ENCODE measurements around the gene CYP2J2.
"Not testable (repeated sequence)": the region's sequence is repeated elsewhere in the genome, so short reads cannot be mapped to it uniquely, and the experiment has no call there.

The CYP2J2 gene, protein sequence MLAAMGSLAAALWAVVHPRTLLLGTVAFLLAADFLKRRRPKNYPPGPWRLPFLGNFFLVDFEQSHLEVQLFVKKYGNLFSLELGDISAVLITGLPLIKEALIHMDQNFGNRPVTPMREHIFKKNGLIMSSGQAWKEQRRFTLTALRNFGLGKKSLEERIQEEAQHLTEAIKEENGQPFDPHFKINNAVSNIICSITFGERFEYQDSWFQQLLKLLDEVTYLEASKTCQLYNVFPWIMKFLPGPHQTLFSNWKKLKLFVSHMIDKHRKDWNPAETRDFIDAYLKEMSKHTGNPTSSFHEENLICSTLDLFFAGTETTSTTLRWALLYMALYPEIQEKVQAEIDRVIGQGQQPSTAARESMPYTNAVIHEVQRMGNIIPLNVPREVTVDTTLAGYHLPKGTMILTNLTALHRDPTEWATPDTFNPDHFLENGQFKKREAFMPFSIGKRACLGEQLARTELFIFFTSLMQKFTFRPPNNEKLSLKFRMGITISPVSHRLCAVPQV

DNA sequence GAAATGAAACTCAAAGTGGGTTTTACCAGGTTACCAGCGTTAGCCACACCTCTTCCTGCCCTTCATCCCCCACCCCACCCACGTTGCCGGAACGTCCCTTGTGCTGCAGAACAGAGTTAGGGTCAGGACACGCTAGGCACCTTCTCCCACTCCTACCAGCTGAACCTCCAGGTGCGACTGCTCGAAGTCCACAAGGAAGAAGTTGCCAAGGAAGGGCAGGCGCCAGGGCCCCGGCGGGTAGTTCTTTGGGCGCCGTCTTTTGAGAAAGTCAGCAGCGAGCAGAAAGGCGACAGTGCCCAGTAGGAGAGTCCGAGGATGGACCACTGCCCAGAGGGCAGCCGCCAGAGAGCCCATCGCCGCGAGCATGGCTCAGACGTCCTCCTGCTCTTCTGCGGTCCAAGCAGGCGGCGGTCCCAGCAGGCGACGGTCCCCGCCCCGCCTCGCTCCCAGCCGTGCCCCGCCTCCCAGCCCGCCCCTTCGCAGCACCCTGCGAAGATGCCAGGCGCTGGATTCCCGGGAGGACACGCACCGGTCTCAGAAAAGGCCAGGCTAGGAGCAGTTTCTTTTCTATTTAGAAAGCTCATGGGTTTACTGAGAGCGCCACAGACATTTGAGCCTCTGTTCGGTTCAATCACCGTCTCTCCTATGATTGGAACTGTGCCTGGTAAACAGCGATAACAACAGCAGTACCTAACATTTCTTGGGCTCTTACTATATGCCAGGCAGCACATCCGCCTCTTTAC, at the start of gene CYP2J2:
Gene CYP2J2, minus strand, starts transcription at position 393 of the 743 bp plus-strand sequence. Its CDS starts 27 bp downstream, at position 366.
- Mint-ChIP-seq H3K4me1 (ENCODE audit: low read depth) (peaks cover 12% of the 10 kb centered on the region), H3K9me3 (peaks cover 17% of the 10 kb centered on the region), H3K4me3 (peak within 1 kb of the TSS; percentile 78), H3K27me3 (ENCODE audit: low read depth) (peaks cover 47% of the 10 kb centered on the region), H3K27ac (peak within 1 kb of the TSS; percentile 15), H3K36me3 (ENCODE audit: low read depth) (peaks cover 4% of the 10 kb centered on the region)

- Mint-ChIP-seq H3K9me3 (no peaks in the 10 kb centered on the region), H3K27ac (no peak overlapping the region), H3K36me3 (ENCODE audit: low read depth) (no peaks in the 10 kb centered on the region), H3K27me3 (ENCODE audit: low read depth) (peaks cover 13% of the 10 kb centered on the region), H3K4me3 (no peak overlapping the region), H3K4me1 (ENCODE audit: low read depth) (peaks cover 3% of the 10 kb centered on the region)
Observed at GRCh38 chr1:59973719-59974118, 47.1 kb upstream of the CYP2J2 start.

- no peak overlapping the region for H3K27ac Mint-ChIP-seq
- no peaks in the 10 kb centered on the region for H3K9me3 Mint-ChIP-seq
- peaks cover 14% of the 10 kb centered on the region for H3K27me3 Mint-ChIP-seq (ENCODE audit: low read depth)
Observed at GRCh38 chr1:59972216-59972927, 45.8 kb upstream of the CYP2J2 start.

DNA sequence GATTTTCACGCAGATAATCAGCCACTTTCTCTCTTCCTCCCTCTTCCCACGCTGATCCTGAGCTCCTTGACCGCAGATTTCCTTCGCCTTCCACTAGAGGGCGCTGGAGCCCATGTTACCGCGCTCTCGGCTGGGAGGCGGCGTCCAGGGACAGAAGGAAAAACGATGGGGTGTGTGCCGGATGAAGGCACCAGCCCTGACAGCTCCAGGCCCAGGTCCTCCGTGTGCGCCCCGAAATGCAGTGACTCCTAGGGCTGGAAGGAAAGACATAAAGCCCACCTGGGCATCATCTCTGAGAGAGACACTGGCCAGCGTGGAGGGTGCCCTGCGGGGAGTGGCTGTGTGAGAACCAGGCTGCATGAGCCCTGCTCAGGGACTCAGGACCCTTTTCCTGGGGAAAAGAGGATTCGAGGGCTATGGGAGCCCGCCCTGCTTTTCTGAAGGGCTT, 44.9 kb upstream of the CYP2J2 start:
- Mint-ChIP-seq H3K36me3 (ENCODE audit: low read depth) (no peaks in the 10 kb centered on the region), H3K27ac (no peak overlapping the region), H3K4me3 (no peak overlapping the region), H3K4me1 (ENCODE audit: low read depth) (peaks cover 3% of the 10 kb centered on the region), H3K27me3 (ENCODE audit: low read depth) (peaks cover 11% of the 10 kb centered on the region), H3K9me3 (no peaks in the 10 kb centered on the region)

More at GRCh38 chr1:59972216-59972927, 45.8 kb upstream of the CYP2J2 start:
- Mint-ChIP-seq H3K4me3 (no peak overlapping the region), H3K4me1 (ENCODE audit: low read depth) (peaks cover 3% of the 10 kb centered on the region), H3K36me3 (ENCODE audit: low read depth) (no peaks in the 10 kb centered on the region)

DNA sequence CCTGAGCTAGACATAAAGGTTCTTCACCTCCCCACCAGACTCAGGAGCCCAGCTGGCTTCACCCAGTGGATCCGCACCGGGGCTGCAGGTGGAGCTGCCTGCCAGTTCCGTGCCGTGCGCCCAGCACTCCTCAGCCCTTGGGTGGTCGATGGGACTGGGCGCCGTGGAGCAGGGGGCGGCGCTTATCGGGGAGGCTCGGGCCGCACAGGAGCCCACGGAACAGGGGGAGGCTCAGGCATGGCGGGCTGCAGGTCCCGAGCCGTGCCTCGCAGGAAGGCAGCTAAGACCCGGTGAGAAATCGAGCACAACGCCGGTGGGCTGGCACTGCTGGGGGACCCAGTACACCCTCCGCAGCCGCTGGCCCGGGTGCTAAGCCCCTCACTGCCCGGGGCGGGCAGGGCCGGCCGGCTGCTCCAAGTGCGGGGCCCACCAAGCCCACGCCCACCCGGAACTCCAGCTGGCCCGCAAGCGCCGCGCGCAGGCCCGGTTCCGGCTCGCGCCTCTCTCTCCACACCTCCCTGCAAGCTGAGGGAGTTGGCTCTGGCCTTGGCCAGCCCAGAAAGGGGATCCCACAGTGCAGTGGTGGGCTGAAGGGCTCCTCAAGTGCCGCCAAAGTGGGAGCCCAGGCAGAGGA, 43.1 kb upstream of the CYP2J2 start:
- H3K27ac Mint-ChIP-seq; H3K9me3 Mint-ChIP-seq; H3K4me3 Mint-ChIP-seq; H3K36me3 Mint-ChIP-seq (ENCODE audit: low read depth); H3K4me1 Mint-ChIP-seq (ENCODE audit: low read depth): not testable (repeated sequence)
- peaks cover 11% of the 10 kb centered on the region for H3K27me3 Mint-ChIP-seq (ENCODE audit: low read depth)

GRCh38 chr1:59968746-59969145, 42.2 kb upstream of the CYP2J2 start:
- peaks cover 11% of the 10 kb centered on the region for H3K27me3 Mint-ChIP-seq (ENCODE audit: low read depth)
- not testable (repeated sequence) for H3K36me3 Mint-ChIP-seq (ENCODE audit: low read depth); H3K27ac Mint-ChIP-seq; H3K4me1 Mint-ChIP-seq (ENCODE audit: low read depth); H3K4me3 Mint-ChIP-seq; H3K9me3 Mint-ChIP-seq

DNA sequence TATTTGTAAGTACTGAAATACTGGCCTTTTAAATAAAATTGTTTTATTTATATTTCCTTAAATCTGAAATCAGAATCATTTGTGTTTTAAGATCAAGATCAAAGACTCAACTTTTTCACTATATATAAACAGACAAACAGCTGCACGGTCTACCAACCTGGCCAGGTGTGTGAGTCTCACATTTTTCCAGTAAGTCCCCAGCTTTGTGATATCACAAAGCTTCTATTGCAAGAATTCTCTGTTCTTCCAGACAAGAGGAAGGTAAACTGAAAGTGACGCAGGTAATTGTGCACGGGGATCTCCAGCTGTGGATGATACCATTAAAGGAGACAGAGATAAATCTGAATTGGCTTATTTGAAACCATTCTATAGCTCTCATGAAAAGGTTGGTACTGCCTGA, 41.2 kb upstream of the CYP2J2 start:
- Mint-ChIP-seq H3K4me3 (no peak overlapping the region), H3K9me3 (no peaks in the 10 kb centered on the region), H3K27ac (no peak overlapping the region), H3K27me3 (ENCODE audit: low read depth) (peaks cover 15% of the 10 kb centered on the region), H3K36me3 (ENCODE audit: low read depth) (no peaks in the 10 kb centered on the region), H3K4me1 (ENCODE audit: low read depth) (peaks cover 3% of the 10 kb centered on the region)

GRCh38 chr1:59967141-59967697, 40.6 kb upstream of the CYP2J2 start:
- H3K4me3 Mint-ChIP-seq = no peak overlapping the region
- H3K27me3 Mint-ChIP-seq (ENCODE audit: low read depth) = peaks cover 15% of the 10 kb centered on the region
- H3K4me1 Mint-ChIP-seq (ENCODE audit: low read depth) = peaks cover 3% of the 10 kb centered on the region
- no peak overlapping the region for H3K27ac Mint-ChIP-seq
- H3K36me3 Mint-ChIP-seq (ENCODE audit: low read depth) = no peaks in the 10 kb centered on the region
- H3K9me3 Mint-ChIP-seq = no peaks in the 10 kb centered on the region

DNA sequence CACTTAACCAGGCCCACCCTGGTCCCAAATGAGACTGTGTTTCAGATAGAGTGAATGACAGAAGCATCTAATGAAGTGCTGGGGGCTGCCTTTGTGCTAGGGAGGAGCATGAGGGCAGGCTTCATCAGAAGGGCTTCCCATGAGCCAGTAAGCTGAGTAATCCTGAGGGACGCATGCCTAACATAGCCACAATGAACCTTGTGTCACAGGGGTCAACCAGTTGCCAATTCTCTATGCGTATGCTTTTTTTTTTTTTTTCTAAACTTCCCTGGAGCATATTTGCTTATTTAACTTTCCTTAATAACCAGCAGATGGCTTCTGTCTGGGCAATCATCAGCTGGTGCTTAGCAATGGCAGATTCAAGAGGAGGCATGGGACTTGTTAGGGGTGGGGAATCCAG, 25.5 kb upstream of the CYP2J2 start:
- Mint-ChIP-seq H3K27me3 (ENCODE audit: low read depth) (peaks cover 11% of the 10 kb centered on the region), H3K4me1 (ENCODE audit: low read depth) (no peaks in the 10 kb centered on the region), H3K27ac (no peak overlapping the region), H3K36me3 (ENCODE audit: low read depth) (no peaks in the 10 kb centered on the region), H3K9me3 (no peaks in the 10 kb centered on the region), H3K4me3 (no peak overlapping the region)

DNA sequence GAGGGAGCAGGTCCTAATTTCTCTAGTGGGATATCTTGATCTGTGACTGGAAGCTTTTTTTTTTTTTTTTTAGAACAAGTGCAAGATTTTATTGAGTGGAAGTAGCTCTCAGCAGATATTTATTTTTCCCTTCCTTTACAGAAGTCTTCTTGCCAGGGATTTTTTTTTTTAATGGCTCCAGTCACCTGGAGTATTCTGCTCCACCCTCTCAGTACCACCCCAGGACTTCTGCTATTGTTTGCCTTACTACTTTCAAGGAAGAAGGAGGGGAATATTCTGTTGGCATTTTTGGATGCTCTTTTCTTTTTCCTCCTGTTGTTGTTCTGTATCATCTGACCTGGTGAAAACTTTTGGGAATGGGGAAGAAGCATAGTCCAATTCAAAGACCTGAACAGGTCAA, 23.1 kb upstream of the CYP2J2 start:
- Mint-ChIP-seq H3K36me3 (ENCODE audit: low read depth) (no peaks in the 10 kb centered on the region), H3K4me3 (no peak overlapping the region), H3K27ac (no peak overlapping the region), H3K9me3 (no peaks in the 10 kb centered on the region), H3K27me3 (ENCODE audit: low read depth) (peaks cover 4% of the 10 kb centered on the region), H3K4me1 (ENCODE audit: low read depth) (no peaks in the 10 kb centered on the region)

DNA sequence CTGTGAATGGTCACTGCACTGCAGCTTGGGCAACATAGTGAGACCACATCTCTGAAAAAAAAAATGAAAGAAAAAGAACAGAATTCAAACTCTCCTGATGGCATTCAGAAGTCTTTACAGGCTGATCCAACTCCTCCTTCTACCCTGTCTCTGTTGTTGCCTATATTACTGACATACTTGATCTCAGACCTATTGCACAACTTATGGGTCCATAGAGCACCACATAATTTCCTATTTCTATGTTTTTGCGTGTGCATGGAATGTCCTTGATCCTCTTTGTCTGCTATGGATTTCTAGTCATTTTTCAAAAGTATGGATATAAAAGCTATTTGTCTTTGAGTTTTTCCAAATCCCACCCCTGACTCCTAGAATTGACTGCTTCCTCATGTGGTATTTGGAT, 22.4 kb upstream of the CYP2J2 start:
- Mint-ChIP-seq H3K36me3 (ENCODE audit: low read depth) (no peaks in the 10 kb centered on the region), H3K27me3 (ENCODE audit: low read depth) (peaks cover under 1% of the 10 kb centered on the region), H3K4me3 (no peak overlapping the region), H3K4me1 (ENCODE audit: low read depth) (no peaks in the 10 kb centered on the region), H3K9me3 (no peaks in the 10 kb centered on the region), H3K27ac (no peak overlapping the region)

GRCh38 chr1:59947047-59947938, 20.7 kb upstream of the CYP2J2 start:
- Mint-ChIP-seq H3K4me1 (ENCODE audit: low read depth) (no peaks in the 10 kb centered on the region), H3K4me3 (no peak overlapping the region), H3K27me3 (ENCODE audit: low read depth) (peaks cover 6% of the 10 kb centered on the region), H3K27ac (no peak overlapping the region), H3K36me3 (ENCODE audit: low read depth) (no peaks in the 10 kb centered on the region), H3K9me3 (no peaks in the 10 kb centered on the region)

GRCh38 chr1:59945790-59946189, 19.2 kb upstream of the CYP2J2 start:
- Mint-ChIP-seq H3K27me3 (ENCODE audit: low read depth) (peaks cover 10% of the 10 kb centered on the region), H3K36me3 (ENCODE audit: low read depth) (no peaks in the 10 kb centered on the region), H3K27ac (no peak overlapping the region), H3K4me3 (no peak overlapping the region), H3K4me1 (ENCODE audit: low read depth) (no peaks in the 10 kb centered on the region), H3K9me3 (no peaks in the 10 kb centered on the region)
